GM12801 (cell line): ENCODE data around the gene QRICH1.

ENCODE experiments used
- CTCF ChIP-seq: IDR thresholded peaks from one replicate; pipeline ENCODE4 v1.5.1; 2011; ENCODE audit warnings: control low read depth; ENCODE audit not compliant: insufficient read length; ENCODE audit errors: extremely low read depth

The QRICH1 gene

GRCh38 chr3:49024449-49024848, 69.4 kb downstream of the QRICH1 start:
- no peak for TF ChIP-seq CTCF

GRCh38 chr3:49023775-49024174, 70.1 kb downstream of the QRICH1 start:
- no peak for TF ChIP-seq CTCF

GRCh38 chr3:49022688-49023171, 71.1 kb downstream of the QRICH1 start:
- no peak for TF ChIP-seq CTCF

GRCh38 chr3:49021813-49022687, 71.8 kb downstream of the QRICH1 start, which contains the start of gene NDUFAF3:
TSS of gene NDUFAF3 (plus strand) at chr3:49022121. CDS start at chr3:49022145, 24 bp downstream.
- no peak for TF ChIP-seq CTCF

- TF ChIP-seq CTCF = no peak
These were observed 72.6 kb downstream of the QRICH1 start for GRCh38 chr3:49021213-49021812.

- no peak for TF ChIP-seq CTCF
These were observed 73.3 kb downstream of the QRICH1 start for GRCh38 chr3:49020330-49021212.

- no peak for TF ChIP-seq CTCF
These were observed 73.9 kb downstream of the QRICH1 start for GRCh38 chr3:49019941-49020329.
